IPS DF 4.7 (cell line): ENCODE results near the gene HIVEP3.

ENCODE experiments used
- DNase-seq: peaks from one replicate; pipeline ENCODE4 v3.0.0-alpha.2; 2013; ENCODE audit warnings: low spot score; ENCODE audit errors: extremely low read depth

Gene HIVEP3

GRCh38 chr1:41894101-41894807 lies 24.5 kb downstream of the HIVEP3 start:
- no peak for DNase-seq

- DNase-seq: no peak
These were observed 26.4 kb downstream of the HIVEP3 start for GRCh38 chr1:41892301-41892781.

- DNase-seq: no peak
These were observed 27.4 kb downstream of the HIVEP3 start for GRCh38 chr1:41891199-41891896.

- no peak for DNase-seq
These were observed 27.9 kb downstream of the HIVEP3 start for GRCh38 chr1:41890825-41891198.

GRCh38 chr1:41889506-41890414 lies 29.0 kb downstream of the HIVEP3 start:
- no peak for DNase-seq

GRCh38 chr1:41888756-41889155 lies 30.0 kb downstream of the HIVEP3 start:
- no peak for DNase-seq

- DNase-seq: no peak
These were observed 31.4 kb downstream of the HIVEP3 start for GRCh38 chr1:41887365-41887764.

- DNase-seq: no peak
These were observed 34.2 kb downstream of the HIVEP3 start for GRCh38 chr1:41884256-41885230.

- no peak for DNase-seq
These were observed 35.2 kb downstream of the HIVEP3 start for GRCh38 chr1:41883507-41883906.

- DNase-seq: no peak
These were observed 36.2 kb downstream of the HIVEP3 start for GRCh38 chr1:41882486-41882885.

- DNase-seq: no peak
These were observed 36.6 kb downstream of the HIVEP3 start for GRCh38 chr1:41882068-41882477.

- DNase-seq: no peak
These were observed 37.5 kb downstream of the HIVEP3 start for GRCh38 chr1:41880950-41881885.

- no peak for DNase-seq
These were observed 38.5 kb downstream of the HIVEP3 start for GRCh38 chr1:41880261-41880660.

GRCh38 chr1:41879617-41880016 lies 39.1 kb downstream of the HIVEP3 start:
- no peak for DNase-seq

- no peak for DNase-seq
These were observed 39.8 kb downstream of the HIVEP3 start for GRCh38 chr1:41878911-41879310.

GRCh38 chr1:41878495-41878894 lies 40.2 kb downstream of the HIVEP3 start:
- DNase-seq: no peak

GRCh38 chr1:41876576-41877445 lies 41.9 kb downstream of the HIVEP3 start:
- DNase-seq: no peak

GRCh38 chr1:41875487-41875886 lies 43.2 kb downstream of the HIVEP3 start:
- DNase-seq: no peak
